ENCODE data around the gene UNC5C.

The UNC5C gene

DNA sequence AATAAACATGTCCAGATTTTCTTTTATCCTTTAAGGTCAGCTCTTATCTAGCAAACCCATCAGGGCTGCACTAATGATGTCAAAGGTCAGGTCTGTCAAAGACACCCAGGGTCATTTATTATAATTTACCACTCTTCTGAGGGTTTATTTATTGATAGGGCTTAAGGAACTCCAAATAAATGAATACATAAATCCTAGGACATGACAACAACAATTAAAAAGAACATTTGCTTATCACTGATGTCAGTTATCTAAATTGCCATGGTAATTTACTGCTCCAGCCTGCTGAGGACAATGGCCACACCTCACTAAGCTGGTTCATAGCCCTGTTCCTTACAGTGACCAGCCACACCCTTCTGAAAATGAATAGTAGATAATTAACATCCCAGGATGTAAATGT lies 317.1 kb downstream of the UNC5C start:
- TF ChIP-seq, protein P1, sequence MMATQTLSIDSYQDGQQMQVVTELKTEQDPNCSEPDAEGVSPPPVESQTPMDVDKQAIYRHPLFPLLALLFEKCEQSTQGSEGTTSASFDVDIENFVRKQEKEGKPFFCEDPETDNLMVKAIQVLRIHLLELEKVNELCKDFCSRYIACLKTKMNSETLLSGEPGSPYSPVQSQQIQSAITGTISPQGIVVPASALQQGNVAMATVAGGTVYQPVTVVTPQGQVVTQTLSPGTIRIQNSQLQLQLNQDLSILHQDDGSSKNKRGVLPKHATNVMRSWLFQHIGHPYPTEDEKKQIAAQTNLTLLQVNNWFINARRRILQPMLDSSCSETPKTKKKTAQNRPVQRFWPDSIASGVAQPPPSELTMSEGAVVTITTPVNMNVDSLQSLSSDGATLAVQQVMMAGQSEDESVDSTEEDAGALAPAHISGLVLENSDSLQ (IDR thresholded peaks at IDR 0.05): peak; percentile 94
- no peak for TF ChIP-seq NFRKB (IDR thresholded peaks at IDR 0.05)
- peak; percentile 73; the same call in 1 of the 2 replicates for TF ChIP-seq CTBP1 (IDR thresholded peaks at IDR 0.05; ENCODE audit: borderline replicate concordance)
- TF ChIP-seq SP1 (IDR thresholded peaks at IDR 0.05): no peak
- TF ChIP-seq ZNF384 (IDR thresholded peaks at IDR 0.05): no peak
- ChIA-PET POLR2A (no interaction called here), CTCF (no interaction called here)
- DNase-seq (ENCODE audit: extremely low spot score): peak; percentile 30

DNA sequence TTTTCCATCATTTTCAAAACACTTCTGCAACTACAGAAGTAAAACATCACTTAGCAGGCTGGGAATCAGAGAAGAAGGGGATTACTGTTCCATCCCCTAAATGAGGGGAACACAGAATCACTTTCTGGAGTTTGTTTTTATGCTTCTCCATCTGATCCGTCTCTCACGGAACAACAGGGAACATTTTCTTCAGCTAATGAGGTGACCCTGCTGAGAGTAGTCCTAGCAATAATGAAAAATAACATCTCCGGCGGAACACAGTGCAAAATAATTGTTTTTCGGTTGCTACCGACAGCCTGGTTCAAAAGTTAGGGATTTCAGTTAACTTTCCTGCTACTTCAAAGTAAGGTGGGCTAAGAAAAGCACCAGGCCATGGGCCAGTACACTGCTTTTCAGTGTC lies 322.9 kb downstream of the UNC5C start:
- TF ChIP-seq FOXM1 (IDR thresholded peaks at IDR 0.05; ENCODE audit: borderline replicate concordance) (no peak), FOXK2 (IDR thresholded peaks at IDR 0.05) (no peak), ZNF384 (IDR thresholded peaks at IDR 0.05) (no peak), ELF4 (IDR thresholded peaks at IDR 0.05) (no peak), SUZ12 (IDR thresholded peaks at IDR 0.05) (no peak), HDGF (IDR thresholded peaks at IDR 0.05; ENCODE audit: borderline replicate concordance) (no peak), L3MBTL2 (conservative IDR thresholded peaks at IDR 0.05) (no peak), TARDBP (IDR thresholded peaks at IDR 0.05) (no peak), LEF1 (IDR thresholded peaks at IDR 0.05; ENCODE audit: borderline replicate concordance) (no peak), SP1 (IDR thresholded peaks at IDR 0.05) (no peak), NFRKB (IDR thresholded peaks at IDR 0.05) (no peak), CTBP1 (IDR thresholded peaks at IDR 0.05; ENCODE audit: borderline replicate concordance) (no peak), BHLHE40 (IDR thresholded peaks at IDR 0.05; ENCODE audit: borderline replicate concordance) (no peak), FOXA1 (IDR thresholded peaks at IDR 0.05) (no peak), ARNT (IDR thresholded peaks at IDR 0.05) (no peak)
- TF ChIP-seq, protein P1 (IDR thresholded peaks at IDR 0.05): no peak
- ChIA-PET POLR2A (no interaction called here), CTCF (no interaction called here)
- DNase-seq (ENCODE audit: extremely low spot score): no peak

DNA sequence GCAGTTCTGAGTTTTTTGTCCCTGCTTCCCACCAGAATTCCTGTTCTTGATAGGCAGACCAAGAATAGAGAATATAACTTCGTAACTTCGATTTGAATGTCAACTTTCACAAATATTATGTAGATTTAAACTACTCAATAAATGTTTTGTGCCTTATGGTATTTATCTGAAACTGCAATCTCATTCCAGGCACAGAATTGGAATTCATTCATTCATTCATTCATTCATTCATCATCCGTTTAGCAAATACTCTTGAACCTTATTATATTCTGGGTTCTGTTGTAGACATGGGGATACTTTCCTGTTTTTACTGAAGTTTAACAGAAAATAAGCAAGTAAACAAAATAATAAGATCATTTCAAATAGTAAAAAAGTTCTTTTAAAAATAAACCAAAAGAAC lies 324.4 kb downstream of the UNC5C start:
- no peak for TF ChIP-seq FOXM1 (IDR thresholded peaks at IDR 0.05; ENCODE audit: borderline replicate concordance)
- no peak for TF ChIP-seq ARNT (IDR thresholded peaks at IDR 0.05)
- TF ChIP-seq FOXA1 (IDR thresholded peaks at IDR 0.05): no peak
- TF ChIP-seq, protein P1 (IDR thresholded peaks at IDR 0.05): no peak
- TF ChIP-seq ELF4 (IDR thresholded peaks at IDR 0.05): no peak
- TF ChIP-seq L3MBTL2 (conservative IDR thresholded peaks at IDR 0.05): no peak
- no peak for TF ChIP-seq TARDBP (IDR thresholded peaks at IDR 0.05)
- no peak for TF ChIP-seq ZNF384 (IDR thresholded peaks at IDR 0.05)
- no peak for TF ChIP-seq FOXK2 (IDR thresholded peaks at IDR 0.05)
- CTCF ChIA-PET: no interaction called here
- DNase-seq (ENCODE audit: extremely low spot score): no peak
- POLR2A ChIA-PET: no interaction called here

DNA sequence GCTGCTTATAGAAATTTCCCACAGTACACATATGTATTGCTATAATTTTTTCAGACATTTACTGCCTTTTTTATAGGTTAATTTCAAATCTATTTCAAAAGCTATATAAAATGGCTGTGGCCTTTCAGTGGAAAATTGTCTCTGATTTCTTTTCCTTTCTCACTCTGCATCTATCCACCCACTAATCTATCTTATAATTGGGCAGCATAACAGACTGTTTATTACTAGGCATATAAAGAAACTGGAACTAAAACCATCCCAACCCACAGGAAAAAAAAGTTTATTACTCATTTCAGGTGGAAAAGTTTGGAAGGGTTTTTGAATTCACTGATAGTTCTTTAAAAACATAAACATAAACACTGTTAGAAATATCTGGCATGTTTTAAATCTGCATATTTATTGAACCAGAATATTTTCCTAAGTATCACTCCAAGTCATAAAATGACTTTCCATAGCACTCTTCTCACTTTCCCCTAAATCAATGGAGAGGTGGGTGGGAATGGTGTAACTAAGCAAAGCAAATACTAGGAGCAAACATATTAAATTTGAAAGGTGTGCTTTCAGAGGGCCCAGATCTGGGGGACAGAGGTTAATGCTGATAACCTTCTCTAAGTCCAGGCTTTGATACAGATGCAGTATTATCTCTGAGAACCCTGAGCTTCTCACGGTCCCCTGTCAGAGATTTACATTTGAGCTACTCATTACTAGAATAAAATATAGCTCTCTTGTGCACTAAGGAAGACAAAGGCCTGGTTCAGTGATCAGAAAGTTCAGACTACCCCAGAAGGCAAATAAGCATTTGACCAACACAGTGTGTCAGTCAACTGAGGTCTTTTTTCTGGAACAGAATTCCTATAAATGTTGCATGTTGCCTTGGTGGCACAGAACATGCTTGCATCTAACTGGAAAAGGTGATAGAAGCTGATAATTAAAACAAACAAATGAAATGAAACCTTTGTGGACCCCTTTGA lies 328.3 kb downstream of the UNC5C start:
- DNase-seq (ENCODE audit: extremely low spot score): no peak
- TF ChIP-seq ZNF384 (IDR thresholded peaks at IDR 0.05): no peak
- TF ChIP-seq FOXM1 (IDR thresholded peaks at IDR 0.05; ENCODE audit: borderline replicate concordance): no peak
- no peak for TF ChIP-seq LEF1 (IDR thresholded peaks at IDR 0.05; ENCODE audit: borderline replicate concordance)
- TF ChIP-seq SUZ12 (IDR thresholded peaks at IDR 0.05): no peak
- TF ChIP-seq ELF4 (IDR thresholded peaks at IDR 0.05): no peak
- TF ChIP-seq CTBP1 (IDR thresholded peaks at IDR 0.05; ENCODE audit: borderline replicate concordance): no peak
- TF ChIP-seq ARNT (IDR thresholded peaks at IDR 0.05): no peak
- TF ChIP-seq HDGF (IDR thresholded peaks at IDR 0.05; ENCODE audit: borderline replicate concordance): no peak
- TF ChIP-seq L3MBTL2 (conservative IDR thresholded peaks at IDR 0.05): no peak
- no peak for TF ChIP-seq BHLHE40 (IDR thresholded peaks at IDR 0.05; ENCODE audit: borderline replicate concordance)
- no peak for TF ChIP-seq FOXK2 (IDR thresholded peaks at IDR 0.05)
- TF ChIP-seq, protein P1 (IDR thresholded peaks at IDR 0.05): no peak
- no peak for TF ChIP-seq SP1 (IDR thresholded peaks at IDR 0.05)
- no peak for TF ChIP-seq NFRKB (IDR thresholded peaks at IDR 0.05)
- no peak for TF ChIP-seq TARDBP (IDR thresholded peaks at IDR 0.05)
- no peak for TF ChIP-seq FOXA1 (IDR thresholded peaks at IDR 0.05)
- CTCF ChIA-PET: no interaction called here
- POLR2A ChIA-PET: no interaction called here

DNA sequence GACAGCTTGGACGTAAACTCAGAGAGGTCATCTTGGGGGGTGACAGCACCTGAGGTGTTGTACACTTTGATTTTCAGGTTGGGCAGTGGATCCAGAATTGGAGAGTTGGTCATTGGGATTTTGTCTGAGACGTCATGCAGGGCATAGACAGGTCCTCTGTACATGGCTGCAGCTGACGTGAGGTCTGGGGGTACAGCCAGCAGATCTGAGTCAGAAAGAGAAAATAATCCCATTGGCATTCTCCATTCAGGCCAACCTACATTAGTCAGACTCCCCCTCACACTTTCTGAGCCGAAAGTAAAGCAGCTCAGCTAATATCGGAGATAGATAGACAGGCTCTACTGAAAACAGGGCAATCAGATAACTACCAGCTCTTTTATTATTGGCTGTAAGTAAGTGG lies 329.7 kb downstream of the UNC5C start:
- TF ChIP-seq BHLHE40 (IDR thresholded peaks at IDR 0.05; ENCODE audit: borderline replicate concordance) (no peak), L3MBTL2 (conservative IDR thresholded peaks at IDR 0.05) (no peak), ARNT (IDR thresholded peaks at IDR 0.05) (no peak), FOXM1 (IDR thresholded peaks at IDR 0.05; ENCODE audit: borderline replicate concordance) (no peak), FOXA1 (IDR thresholded peaks at IDR 0.05) (no peak), FOXK2 (IDR thresholded peaks at IDR 0.05) (no peak), CTBP1 (IDR thresholded peaks at IDR 0.05; ENCODE audit: borderline replicate concordance) (no peak), NFRKB (IDR thresholded peaks at IDR 0.05) (no peak), ZNF384 (IDR thresholded peaks at IDR 0.05) (no peak), SUZ12 (IDR thresholded peaks at IDR 0.05) (no peak), SP1 (IDR thresholded peaks at IDR 0.05) (no peak), TARDBP (IDR thresholded peaks at IDR 0.05) (no peak)
- TF ChIP-seq, protein P1 (IDR thresholded peaks at IDR 0.05): no peak
- CTCF ChIA-PET: no interaction called here
- DNase-seq (ENCODE audit: extremely low spot score): no peak
- POLR2A ChIA-PET: no interaction called here

Data from HEK293T (cell line).